Adrenal gland (tissue), 5 donors: Measurements from ENCODE around the gene ELL.

Experiments
- CTCF ChIP-seq, 6 experiments: fragments of 450-650 bp in 4 of 6; fragments of 200-600 bp in 2 of 6; sonication (generic) in 1 of 6; IDR thresholded peaks; 1 replicate in 5 of 6; 2 replicates in 1 of 6; pipeline versions ENCODE4 v1.5.1 to v1.8.0; 2016 to 2021; ENCODE audit warnings: antibody characterized with exemption in 6 of 6, mild to moderate bottlenecking in 2 of 6, moderate library complexity in 1 of 6
- POLR2A ChIP-seq, 2 donors: fragments of 450-650 bp; IDR thresholded peaks; one replicate each; pipeline ENCODE4 v1.6.1; 2017; ENCODE audit warnings: antibody characterized with exemption in 2 of 2, mild to moderate bottlenecking in 2 of 2, moderate library complexity in 1 of 2
- donor health status: DM: no; HTN: no; CAD: no.

- TF ChIP-seq CTCF (IDR thresholded peaks at IDR 0.05) (no peak), POLR2A (IDR thresholded peaks at IDR 0.05) (no peak)
Measured at GRCh38 chr19:18418483-18419194, 103.2 kb downstream of the ELL start.
